ENCODE data around the gene METTL4. TPM values are rescaled to one million over a fixed set of nuclear protein-coding genes. Genes with fewer than 3 reads are reported as not detected.

The METTL4 gene
- total RNA-seq, 5 donors from 2014 or later (not counting 1 experiment from before 2014, with no cell fraction given) = 15.1 to 27.7 (median 21.4) TPM

DNA sequence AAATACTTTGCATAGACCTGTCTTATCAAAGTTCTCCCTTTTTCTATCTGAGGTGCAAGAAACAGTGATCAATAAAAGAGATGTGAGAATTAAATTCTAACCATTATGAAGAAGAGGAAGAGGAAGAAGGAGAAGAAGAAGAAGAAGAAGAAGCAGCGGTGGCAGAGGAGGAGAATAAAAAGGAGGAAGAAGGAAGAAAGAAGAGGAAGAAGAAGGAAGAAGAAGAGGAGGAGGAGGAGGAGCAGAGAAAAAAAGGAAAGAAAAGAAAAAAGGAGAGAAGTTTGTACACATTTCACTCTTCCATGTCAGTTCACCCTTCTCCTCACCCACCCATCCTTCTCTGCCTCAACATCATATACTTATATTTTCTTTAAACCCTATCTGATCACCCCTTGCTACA, 68.4 kb downstream of the METTL4 start:
- no peak overlapping the region for H3K27ac Mint-ChIP-seq

GRCh38 chr18:2502394-2502793, 68.9 kb downstream of the METTL4 start:
- H3K4me3 Mint-ChIP-seq = no peak overlapping the region
- ChIA-PET POLR2A (no interaction called here), CTCF (no interaction called here)
- no peak for ATAC-seq (replicated peaks in 1 of 4)
- H3K36me3 ChIP-seq (ENCODE audit: control insufficient read depth in 2 of 2, extremely low read depth in 1 of 2, insufficient read depth in 1 of 2, low read length in 1 of 2) = no peaks in the 10 kb centered on the region
- no peaks in the 10 kb centered on the region for H3K4me1 Mint-ChIP-seq
- no peaks in the 10 kb centered on the region for H3K9me3 Mint-ChIP-seq
- no peak overlapping the region for H3K27ac Mint-ChIP-seq
- no peak for DNase-seq
- H3K36me3 Mint-ChIP-seq = peaks cover 3% of the 10 kb centered on the region
- peaks cover 0 to 12% of the 10 kb centered on the region in 2 experiments for H3K27me3 ChIP-seq (replicated peaks in 1 of 2; ENCODE audit: control insufficient read depth in 2 of 2, extremely low read depth in 1 of 2, insufficient read depth in 2 of 2, low read length in 1 of 2)
- H3K27ac ChIP-seq (ENCODE audit: low read length) = no peak overlapping the region
- 60% methylated on average over 3 of the region's 3 CpGs for WGBS (ENCODE audit: insufficient coverage)
- H3K4me3 ChIP-seq (ENCODE audit: control insufficient read depth in 1 of 2, extremely low read depth in 1 of 2, low read length in 1 of 2) = no peak overlapping the region
- H3K9me3 ChIP-seq = no peaks in the 10 kb centered on the region
- no peaks in the 10 kb centered on the region for H3K4me1 ChIP-seq (ENCODE audit: control insufficient read depth in 1 of 2, extremely low read depth in 1 of 2, insufficient read depth in 2 of 2, low read length in 2 of 2)
- H3K27me3 Mint-ChIP-seq = peaks cover 3 to 8% of the 10 kb centered on the region in 2 donors

More for the DNA sequence above, 68.4 kb downstream of the METTL4 start:
- no peak overlapping the region for H3K27ac ChIP-seq (ENCODE audit: low read length)
- H3K4me1 Mint-ChIP-seq = no peaks in the 10 kb centered on the region
- ChIA-PET CTCF (no interaction called here), POLR2A (no interaction called here)
- peaks cover 0 to 10% of the 10 kb centered on the region in 2 experiments for H3K27me3 ChIP-seq (replicated peaks in 1 of 2; ENCODE audit: control insufficient read depth in 2 of 2, extremely low read depth in 1 of 2, insufficient read depth in 2 of 2, low read length in 1 of 2)
- H3K4me1 ChIP-seq (ENCODE audit: control insufficient read depth in 1 of 2, extremely low read depth in 1 of 2, insufficient read depth in 2 of 2, low read length in 2 of 2) = no peaks in the 10 kb centered on the region
- no peak for ATAC-seq (replicated peaks in 1 of 4)
- no peak overlapping the region for H3K4me3 ChIP-seq (ENCODE audit: control insufficient read depth in 1 of 2, extremely low read depth in 1 of 2, low read length in 1 of 2)
- 33% methylated on average over 1 of the region's 1 CpG for WGBS (ENCODE audit: insufficient coverage)
- H3K9me3 Mint-ChIP-seq = no peaks in the 10 kb centered on the region
- peaks cover 3% of the 10 kb centered on the region for H3K36me3 Mint-ChIP-seq
- H3K9me3 ChIP-seq = no peaks in the 10 kb centered on the region
- no peak for DNase-seq
- H3K36me3 ChIP-seq (ENCODE audit: control insufficient read depth in 2 of 2, extremely low read depth in 1 of 2, insufficient read depth in 1 of 2, low read length in 1 of 2) = no peaks in the 10 kb centered on the region
- H3K4me3 Mint-ChIP-seq = no peak overlapping the region
- peaks cover 3 to 8% of the 10 kb centered on the region in 2 donors for H3K27me3 Mint-ChIP-seq

- CTCF ChIA-PET = interaction anchor here in 1 of 2 donors (1.2 kb wide), 1 partner anchor 16 kb away, joined by 3 read pairs; no protein-coding TSS in a partner anchor
- 69% methylated on average over 3 of the region's 3 CpGs for WGBS (ENCODE audit: insufficient coverage)
- Mint-ChIP-seq H3K27me3 (peaks cover 2 to 5% of the 10 kb centered on the region in 2 donors), H3K4me1 (no peaks in the 10 kb centered on the region), H3K4me3 (no peak overlapping the region), H3K36me3 (no peaks in the 10 kb centered on the region), H3K27ac (no peak overlapping the region), H3K9me3 (no peaks in the 10 kb centered on the region)
- no peaks in the 10 kb centered on the region for H3K36me3 ChIP-seq (ENCODE audit: control insufficient read depth in 2 of 2, extremely low read depth in 1 of 2, insufficient read depth in 1 of 2, low read length in 1 of 2)
- no peaks in the 10 kb centered on the region for H3K9me3 ChIP-seq
- H3K4me3 ChIP-seq (ENCODE audit: control insufficient read depth in 1 of 2, extremely low read depth in 1 of 2, low read length in 1 of 2) = no peak overlapping the region
- H3K27ac ChIP-seq (ENCODE audit: low read length) = no peak overlapping the region
- POLR2A ChIA-PET = no interaction called here
- H3K27me3 ChIP-seq (replicated peaks in 1 of 2; ENCODE audit: control insufficient read depth in 2 of 2, extremely low read depth in 1 of 2, insufficient read depth in 2 of 2, low read length in 1 of 2) = peaks cover 0 to 12% of the 10 kb centered on the region in 2 experiments
- ATAC-seq (replicated peaks in 1 of 4) (no peak), DNase-seq (no peak)
- no peaks in the 10 kb centered on the region for H3K4me1 ChIP-seq (ENCODE audit: control insufficient read depth in 1 of 2, extremely low read depth in 1 of 2, insufficient read depth in 2 of 2, low read length in 2 of 2)
These were observed 73.5 kb downstream of the METTL4 start for GRCh38 chr18:2497797-2498196.

GRCh38 chr18:2495381-2495780, 75.9 kb downstream of the METTL4 start:
- no CpG with 5 or more reads among the region's 1 CpG for WGBS (ENCODE audit: insufficient coverage)
- Histone ChIP-seq H3K27ac (ENCODE audit: low read length) (no peak overlapping the region), H3K27me3 (replicated peaks in 1 of 2; ENCODE audit: control insufficient read depth in 2 of 2, extremely low read depth in 1 of 2, insufficient read depth in 2 of 2, low read length in 1 of 2) (peaks cover 0 to 9% of the 10 kb centered on the region in 2 experiments), H3K4me1 (ENCODE audit: control insufficient read depth in 1 of 2, extremely low read depth in 1 of 2, insufficient read depth in 2 of 2, low read length in 2 of 2) (no peaks in the 10 kb centered on the region), H3K9me3 (no peaks in the 10 kb centered on the region), H3K4me3 (ENCODE audit: control insufficient read depth in 1 of 2, extremely low read depth in 1 of 2, low read length in 1 of 2) (no peak overlapping the region), H3K36me3 (ENCODE audit: control insufficient read depth in 2 of 2, extremely low read depth in 1 of 2, insufficient read depth in 1 of 2, low read length in 1 of 2) (no peaks in the 10 kb centered on the region)
- Mint-ChIP-seq H3K27me3 (peaks cover 0 to 5% of the 10 kb centered on the region in 2 donors), H3K27ac (no peak overlapping the region), H3K4me3 (no peak overlapping the region), H3K36me3 (no peaks in the 10 kb centered on the region), H3K4me1 (no peaks in the 10 kb centered on the region), H3K9me3 (no peaks in the 10 kb centered on the region)
- ATAC-seq (replicated peaks in 1 of 4) = no peak
- DNase-seq = no peak
- POLR2A ChIA-PET = no interaction called here
- CTCF ChIA-PET = no interaction called here

- ATAC-seq (replicated peaks in 1 of 4) (no peak), DNase-seq (no peak)
- no peaks in the 10 kb centered on the region for H3K36me3 ChIP-seq (ENCODE audit: control insufficient read depth in 2 of 2, extremely low read depth in 1 of 2, insufficient read depth in 1 of 2, low read length in 1 of 2)
- no peak overlapping the region for H3K27ac Mint-ChIP-seq
- peaks cover 3 to 7% of the 10 kb centered on the region in 2 donors for H3K27me3 Mint-ChIP-seq
- peaks cover 0 to 9% of the 10 kb centered on the region in 2 experiments for H3K27me3 ChIP-seq (replicated peaks in 1 of 2; ENCODE audit: control insufficient read depth in 2 of 2, extremely low read depth in 1 of 2, insufficient read depth in 2 of 2, low read length in 1 of 2)
- no peaks in the 10 kb centered on the region for H3K9me3 Mint-ChIP-seq
- ChIA-PET CTCF (no interaction called here), POLR2A (no interaction called here)
- H3K4me3 Mint-ChIP-seq = no peak overlapping the region
- no peaks in the 10 kb centered on the region for H3K4me1 Mint-ChIP-seq
- H3K9me3 ChIP-seq = no peaks in the 10 kb centered on the region
- no peaks in the 10 kb centered on the region for H3K4me1 ChIP-seq (ENCODE audit: control insufficient read depth in 1 of 2, extremely low read depth in 1 of 2, insufficient read depth in 2 of 2, low read length in 2 of 2)
- H3K4me3 ChIP-seq (ENCODE audit: control insufficient read depth in 1 of 2, extremely low read depth in 1 of 2, low read length in 1 of 2) = no peak overlapping the region
- H3K36me3 Mint-ChIP-seq = no peaks in the 10 kb centered on the region
- no peak overlapping the region for H3K27ac ChIP-seq (ENCODE audit: low read length)
- WGBS (ENCODE audit: insufficient coverage) = 59% methylated on average over 2 of the region's 4 CpGs
These were observed 76.4 kb downstream of the METTL4 start for GRCh38 chr18:2494921-2495320.

Other genes starting within 250 kb of the METTL4 start
- 1 to 10 TPM; 2.3 to 8.2 (median 3.3) TPM for gene NDC80, start 52 bp upstream of the METTL4 start, total RNA-seq
- gene SMCHD1, start 84.2 kb upstream of the METTL4 start, total RNA-seq = 100 to 1,000 TPM; 179 to 423 (median 206) TPM

All from T-cell (primary cell).